Skeletal muscle tissue (tissue), 4 donors: ENCODE measurements around the gene SAP30. TPM values are rescaled to one million over a fixed set of nuclear protein-coding genes. Genes with fewer than 3 reads are reported as not detected.

Experiments used
- H3K27ac ChIP-seq: one replicate; pipeline ENCODE4 v1.7.0; 2013; ENCODE audit warnings: mild to moderate bottlenecking, low read depth, low read length, inconsistent platforms
- H3K27me3 ChIP-seq, 3 donors: one replicate each; pipeline ENCODE4 v1.7.0; 2013; ENCODE audit warnings: low read length in 3 of 3; ENCODE audit not compliant: control insufficient read depth in 3 of 3, insufficient read depth in 3 of 3
- H3K36me3 ChIP-seq, 3 donors: one replicate each; pipeline ENCODE4 v1.7.0; 2013; ENCODE audit warnings: low read length in 3 of 3; ENCODE audit not compliant: control insufficient read depth in 3 of 3, insufficient read depth in 3 of 3
- H3K4me1 ChIP-seq, 3 donors: one replicate each; pipeline ENCODE4 v1.7.0; 2013; ENCODE audit warnings: low read length in 3 of 3, mild to moderate bottlenecking in 3 of 3; ENCODE audit not compliant: control insufficient read depth in 3 of 3, insufficient read depth in 3 of 3
- H3K4me3 ChIP-seq, 3 donors: one replicate each; pipeline ENCODE4 v1.7.0; 2013; ENCODE audit warnings: low read length in 3 of 3
- H3K9ac ChIP-seq, 3 donors: one replicate each; pipeline ENCODE4 v1.7.0; 2013; ENCODE audit warnings: low read length in 3 of 3, mild to moderate bottlenecking in 3 of 3, moderate library complexity in 2 of 3, low read depth in 1 of 3
- H3K9me3 ChIP-seq, 3 donors: one replicate each; pipeline ENCODE4 v1.7.0; 2013; ENCODE audit warnings: low read length in 3 of 3; ENCODE audit not compliant: control insufficient read depth in 3 of 3
- total RNA-seq: library from RNA; depleted of rRNA; stranded (reverse); fragments of >200 nt; gene quantifications from one replicate; pipeline ENCODE4 v1.2.3, GENCODE V29; 2014
- donor health status: Osteomylitis.

The SAP30 gene
- total RNA-seq, 1 donor from 2014 or later, result 6.3 TPM

- no peak overlapping the region for H3K4me3 ChIP-seq
- no peak overlapping the region for H3K27ac ChIP-seq
- H3K9ac ChIP-seq, result no peak overlapping the region
- H3K9me3 ChIP-seq, result no peaks in the 10 kb centered on the region
- H3K4me1 ChIP-seq, result no peaks in the 10 kb centered on the region
- no peaks in the 10 kb centered on the region for H3K27me3 ChIP-seq
- H3K36me3 ChIP-seq, result no peaks in the 10 kb centered on the region
Observed at GRCh38 chr4:173365359-173365996, 5.3 kb upstream of the SAP30 start.

- Histone ChIP-seq H3K4me1 (peaks cover 0 to 8% (median 3%) of the 10 kb centered on the region in 3 donors), H3K27ac (no peak overlapping the region), H3K9ac (no peak overlapping the region), H3K27me3 (no peaks in the 10 kb centered on the region), H3K4me3 (no peak overlapping the region), H3K36me3 (no peaks in the 10 kb centered on the region), H3K9me3 (no peaks in the 10 kb centered on the region)
Observed at GRCh38 chr4:173367285-173367684, 3.5 kb upstream of the SAP30 start.

- peaks cover 0 to 8% (median 3%) of the 10 kb centered on the region in 3 donors for H3K4me1 ChIP-seq
- no peaks in the 10 kb centered on the region for H3K27me3 ChIP-seq
- H3K36me3 ChIP-seq, result no peaks in the 10 kb centered on the region
- no peaks in the 10 kb centered on the region for H3K9me3 ChIP-seq
- H3K4me3 ChIP-seq, result no peak overlapping the region
- no peak overlapping the region for H3K9ac ChIP-seq
- no peak overlapping the region for H3K27ac ChIP-seq
Observed at GRCh38 chr4:173367946-173368345, 2.8 kb upstream of the SAP30 start.

DNA sequence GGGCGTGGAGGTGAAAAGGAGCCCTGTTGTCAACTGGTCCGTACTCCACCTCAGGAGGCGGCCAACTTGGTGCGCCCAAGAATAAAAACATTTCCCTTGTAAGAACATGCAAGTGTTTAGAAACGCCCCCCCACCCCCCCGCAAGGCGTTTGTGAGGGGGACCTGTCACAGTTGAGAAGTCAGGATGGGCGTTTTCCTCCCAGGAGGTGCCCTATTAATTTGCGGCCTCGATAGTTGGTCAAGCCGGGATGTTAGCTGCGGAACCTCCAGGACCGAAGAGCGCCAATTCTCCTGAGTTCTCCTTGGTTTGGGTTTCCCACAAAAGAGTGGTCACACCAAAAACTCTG lies 651 bp upstream of the SAP30 start:
- no peaks in the 10 kb centered on the region for H3K9me3 ChIP-seq
- H3K9ac ChIP-seq, result peak overlapping the region; percentile 73 to 94 (median 89)
- H3K27ac ChIP-seq, result peak overlapping the region; percentile 94
- H3K4me1 ChIP-seq, result peaks cover 0 to 8% (median 3%) of the 10 kb centered on the region in 3 donors
- peak overlapping the region; percentile 77 to 93 (median 81) for H3K4me3 ChIP-seq
- peaks cover 0 to 6% (median 0%) of the 10 kb centered on the region in 3 donors for H3K36me3 ChIP-seq
- no peaks in the 10 kb centered on the region for H3K27me3 ChIP-seq

- Histone ChIP-seq H3K4me1 (peaks cover 0 to 8% (median 3%) of the 10 kb centered on the region in 3 donors), H3K4me3 (peak overlapping the region; percentile 93 to 94 (median 93)), H3K36me3 (peaks cover 0 to 6% (median 3%) of the 10 kb centered on the region in 3 donors), H3K27me3 (no peaks in the 10 kb centered on the region), H3K9me3 (no peaks in the 10 kb centered on the region), H3K9ac (peak overlapping the region; percentile 87 to 92 (median 88)), H3K27ac (peak overlapping the region; percentile 94)
Observed at GRCh38 chr4:173371292-173372192, 788 bp downstream of the SAP30 start.

GRCh38 chr4:173374588-173374987 lies 3.8 kb downstream of the SAP30 start:
- Histone ChIP-seq H3K27ac (no peak overlapping the region), H3K9ac (no peak overlapping the region), H3K4me3 (no peak overlapping the region), H3K4me1 (peaks cover 0 to 8% (median 3%) of the 10 kb centered on the region in 3 donors), H3K9me3 (no peaks in the 10 kb centered on the region), H3K36me3 (peaks cover 0 to 6% (median 5%) of the 10 kb centered on the region in 3 donors), H3K27me3 (no peaks in the 10 kb centered on the region)

DNA sequence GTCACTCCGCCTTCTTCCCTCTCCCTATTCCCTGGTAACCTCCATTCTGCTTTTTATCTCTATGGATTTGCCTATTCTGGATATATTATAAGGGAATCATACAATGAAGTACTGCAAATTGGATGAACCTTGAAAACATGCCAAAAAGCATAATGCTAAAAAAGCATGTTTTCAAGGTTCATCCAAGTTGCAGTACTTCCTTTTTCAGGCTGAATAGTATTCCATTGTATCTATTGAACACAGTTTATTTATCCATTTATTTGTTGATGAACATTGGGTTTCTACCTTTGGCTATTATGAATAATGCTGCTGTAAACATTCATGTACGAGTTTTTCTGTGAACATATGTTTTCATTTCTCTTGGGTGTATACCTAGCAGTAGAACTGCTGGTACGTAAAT lies 9.2 kb downstream of the SAP30 start:
- Histone ChIP-seq H3K9me3 (no peaks in the 10 kb centered on the region), H3K27ac (no peak overlapping the region), H3K4me1 (no peaks in the 10 kb centered on the region), H3K9ac (no peak overlapping the region), H3K4me3 (no peak overlapping the region), H3K36me3 (peaks cover 0 to 5% (median 0%) of the 10 kb centered on the region in 3 donors), H3K27me3 (no peaks in the 10 kb centered on the region)

DNA sequence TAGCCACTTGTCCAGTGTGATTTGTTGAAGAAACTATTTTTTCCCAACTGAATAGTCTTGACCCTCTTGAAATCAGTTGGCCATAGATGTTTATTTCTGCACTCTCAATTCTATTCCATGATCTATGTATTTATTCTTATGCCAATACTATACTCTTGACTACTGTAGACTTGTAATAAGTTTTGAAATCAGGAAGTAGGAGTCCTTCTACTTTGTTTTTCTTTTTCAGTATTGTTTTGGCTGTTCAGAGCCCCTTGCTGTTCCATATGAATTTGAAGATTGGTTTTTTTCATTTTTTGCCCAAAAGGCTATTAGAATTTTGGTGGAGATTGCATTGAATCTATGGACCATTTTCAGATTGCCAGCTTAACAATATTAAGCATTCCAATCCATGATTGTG lies 10.2 kb downstream of the SAP30 start:
- H3K36me3 ChIP-seq, result peaks cover 0 to 3% (median 0%) of the 10 kb centered on the region in 3 donors
- no peaks in the 10 kb centered on the region for H3K9me3 ChIP-seq
- H3K27ac ChIP-seq, result no peak overlapping the region
- no peak overlapping the region for H3K4me3 ChIP-seq
- no peak overlapping the region for H3K9ac ChIP-seq
- H3K4me1 ChIP-seq, result no peaks in the 10 kb centered on the region
- no peaks in the 10 kb centered on the region for H3K27me3 ChIP-seq

DNA sequence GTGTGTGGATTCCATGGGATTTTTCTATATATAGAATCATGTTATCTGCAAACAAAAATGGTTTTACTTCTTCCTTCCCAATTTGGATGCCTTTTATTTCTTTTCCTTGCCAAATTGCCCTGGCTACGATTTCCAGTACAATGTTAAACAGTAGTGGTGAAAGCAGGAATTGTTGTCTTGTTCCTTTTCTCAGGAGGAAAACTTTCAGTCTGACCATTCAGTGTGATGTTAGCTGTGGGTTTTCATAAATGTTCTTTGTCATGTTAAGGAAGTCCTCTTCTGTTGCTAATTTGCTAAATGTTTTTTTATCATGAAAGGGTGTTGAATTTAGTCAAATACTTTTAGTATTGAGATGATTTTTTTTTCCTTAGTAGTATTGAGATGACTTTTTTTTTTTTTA lies 10.9 kb downstream of the SAP30 start:
- H3K9me3 ChIP-seq, result no peaks in the 10 kb centered on the region
- H3K9ac ChIP-seq, result no peak overlapping the region
- H3K4me3 ChIP-seq, result no peak overlapping the region
- H3K27me3 ChIP-seq, result no peaks in the 10 kb centered on the region
- peaks cover 0 to 3% (median 0%) of the 10 kb centered on the region in 3 donors for H3K36me3 ChIP-seq
- no peaks in the 10 kb centered on the region for H3K4me1 ChIP-seq
- H3K27ac ChIP-seq, result no peak overlapping the region

DNA sequence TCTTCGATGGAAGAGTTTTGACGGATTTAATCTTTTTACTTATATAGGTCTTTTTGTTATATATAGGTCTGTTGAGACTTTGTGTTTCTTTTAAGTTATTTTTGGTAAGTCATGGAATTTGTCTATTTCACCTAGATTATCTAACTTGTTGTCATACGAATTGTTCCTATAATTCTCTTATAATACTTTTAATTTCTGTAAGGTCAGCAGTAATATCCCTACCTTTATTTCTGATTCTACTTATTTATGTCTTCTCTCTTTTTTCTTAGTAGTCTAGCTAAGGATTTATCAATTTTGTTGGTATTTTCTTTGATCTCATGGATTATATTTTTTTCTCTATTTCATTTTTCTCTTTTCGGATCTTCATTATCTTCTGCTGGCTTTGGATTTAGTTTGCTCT lies 11.6 kb downstream of the SAP30 start:
- H3K9ac ChIP-seq, result no peak overlapping the region
- no peaks in the 10 kb centered on the region for H3K9me3 ChIP-seq
- no peak overlapping the region for H3K27ac ChIP-seq
- H3K27me3 ChIP-seq, result no peaks in the 10 kb centered on the region
- no peaks in the 10 kb centered on the region for H3K4me1 ChIP-seq
- no peak overlapping the region for H3K4me3 ChIP-seq
- H3K36me3 ChIP-seq, result peaks cover 0 to 3% (median 0%) of the 10 kb centered on the region in 3 donors
